HG02973 (cell line): Measurements from ENCODE around the gene IRS4.

ENCODE experiments used
- ATAC-seq: cut with Tn5 transposase; IDR thresholded peaks from one replicate; pipeline ENCODE4 v1.9.1; 2021; ENCODE audit warnings: moderate library complexity; ENCODE audit not compliant: unreplicated experiment

IRS4 gene

DNA sequence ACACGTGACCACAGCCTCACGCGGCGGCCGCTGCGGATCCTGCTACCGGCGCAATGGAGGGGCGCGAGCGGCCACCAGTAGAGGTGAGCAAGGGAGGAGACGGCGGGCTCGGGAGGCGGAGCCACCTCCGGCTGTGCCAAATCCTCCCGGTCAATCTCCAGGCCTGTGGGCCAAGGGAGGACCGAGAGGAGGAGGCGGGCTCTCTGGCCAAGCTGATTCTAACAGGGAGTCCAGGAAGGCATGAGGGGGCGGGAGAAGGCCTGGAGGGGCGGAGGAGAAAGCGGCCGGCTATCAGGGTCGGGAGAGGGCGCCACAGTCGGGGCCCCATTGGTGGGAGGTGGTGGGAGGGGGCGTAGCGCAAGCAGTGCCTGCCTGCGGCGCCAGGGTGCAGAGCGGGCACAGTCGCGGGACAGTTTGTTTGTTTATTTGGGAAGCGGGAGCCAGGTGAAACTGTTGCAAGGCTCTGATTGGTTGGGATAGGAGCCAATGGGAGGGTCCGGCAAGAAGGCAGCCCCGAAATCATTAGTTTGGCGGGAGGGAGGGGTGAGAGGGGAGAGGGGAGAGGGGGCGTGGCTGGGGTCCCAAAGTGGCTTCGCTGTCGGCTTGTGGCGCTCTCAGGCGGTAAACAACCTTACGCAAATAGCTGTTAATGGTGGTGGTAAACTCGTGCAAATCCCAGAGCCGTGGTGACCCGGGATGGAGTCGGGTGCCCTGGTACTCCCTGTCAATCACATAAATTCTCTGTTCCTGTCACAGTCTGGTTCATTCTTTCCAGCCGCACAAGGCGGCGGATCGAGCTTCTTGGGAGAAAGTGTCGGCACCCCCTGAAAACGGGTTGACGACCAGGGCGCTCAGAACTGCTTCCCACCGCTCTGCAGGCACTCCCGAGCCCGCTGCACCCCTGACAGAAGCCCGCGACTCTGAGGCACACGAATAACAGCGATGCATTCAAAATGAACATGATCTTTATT lies at the start of gene IRS4:
Gene IRS4 (minus strand): TSS at position 55 of the 971 bp plus-strand sequence.
- ATAC-seq, result no peak

DNA sequence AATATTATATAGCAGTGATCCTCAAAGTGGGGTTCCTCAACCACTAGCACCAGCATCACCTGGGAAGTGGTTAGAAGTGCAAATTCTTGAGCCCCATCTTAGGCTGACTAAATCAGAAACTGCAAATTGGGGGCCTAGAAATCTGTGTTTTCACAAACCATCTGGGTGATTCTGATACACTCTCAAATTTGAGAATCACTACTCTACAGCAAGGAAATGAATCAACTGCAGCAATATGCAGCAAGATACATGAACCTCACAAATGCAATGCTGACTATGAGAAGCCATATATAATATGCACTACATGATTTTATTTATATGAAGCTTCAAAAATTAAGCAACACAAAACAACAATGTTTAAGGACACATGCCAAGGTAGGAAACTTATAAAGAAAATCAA lies 36.2 kb upstream of the IRS4 start:
- ATAC-seq, result no peak

DNA sequence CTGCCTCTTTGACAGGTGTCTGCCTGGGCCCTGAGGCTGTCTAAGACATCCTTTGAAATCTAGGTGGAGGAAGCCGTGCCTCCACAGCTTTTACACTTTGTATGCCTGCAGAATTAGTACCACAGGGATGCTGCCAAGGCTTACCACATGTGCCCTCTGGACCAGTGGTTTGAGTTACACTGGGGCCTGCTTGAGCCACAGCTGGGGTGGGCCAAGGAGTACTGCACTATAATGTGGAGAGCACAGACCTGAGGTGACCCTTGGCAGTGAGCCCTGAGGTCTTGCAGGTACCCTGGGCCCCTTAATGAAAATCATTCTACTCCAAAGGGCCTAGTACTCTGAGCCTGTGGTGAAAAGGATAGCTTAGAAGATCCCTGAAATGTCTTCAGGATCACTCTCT lies 27.2 kb upstream of the IRS4 start:
- no peak for ATAC-seq

GRCh38 chrX:108740299-108740774 lies 4.0 kb upstream of the IRS4 start:
- no peak for ATAC-seq

- ATAC-seq, result no peak
These were observed 1.4 kb upstream of the IRS4 start for GRCh38 chrX:108737754-108738153.

GRCh38 chrX:108735679-108736508 lies 469 bp downstream of the IRS4 start:
- ATAC-seq, result no peak

GRCh38 chrX:108735091-108735678 lies 1.2 kb downstream of the IRS4 start:
- no peak for ATAC-seq

- ATAC-seq, result no peak
These were observed 1.9 kb downstream of the IRS4 start for GRCh38 chrX:108734426-108734825.

- ATAC-seq, result no peak
These were observed 3.6 kb downstream of the IRS4 start for GRCh38 chrX:108732630-108733321.

- no peak for ATAC-seq
These were observed 5.2 kb downstream of the IRS4 start for GRCh38 chrX:108731153-108731552.

- ATAC-seq, result no peak
These were observed 9.6 kb downstream of the IRS4 start for GRCh38 chrX:108726748-108727147.

DNA sequence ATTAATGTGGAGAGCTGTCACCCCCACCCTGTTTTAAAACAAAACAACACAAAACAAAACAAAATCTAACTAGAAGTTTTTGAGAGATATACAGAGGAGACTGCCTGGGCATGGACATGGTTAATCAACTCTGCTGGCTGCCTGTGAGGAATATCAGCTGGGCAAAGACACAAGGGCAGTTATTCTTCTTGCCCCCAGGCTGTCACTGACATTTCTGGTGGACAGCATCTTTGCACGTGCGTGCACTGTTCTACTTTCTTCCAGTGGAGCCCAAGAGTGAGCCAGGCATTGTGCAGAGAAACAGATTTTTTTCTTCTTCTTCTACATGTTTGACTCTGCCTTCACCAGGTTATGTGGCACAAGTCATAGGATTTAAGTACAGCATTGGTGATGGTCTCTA lies 13.8 kb downstream of the IRS4 start:
- ATAC-seq, result no peak

DNA sequence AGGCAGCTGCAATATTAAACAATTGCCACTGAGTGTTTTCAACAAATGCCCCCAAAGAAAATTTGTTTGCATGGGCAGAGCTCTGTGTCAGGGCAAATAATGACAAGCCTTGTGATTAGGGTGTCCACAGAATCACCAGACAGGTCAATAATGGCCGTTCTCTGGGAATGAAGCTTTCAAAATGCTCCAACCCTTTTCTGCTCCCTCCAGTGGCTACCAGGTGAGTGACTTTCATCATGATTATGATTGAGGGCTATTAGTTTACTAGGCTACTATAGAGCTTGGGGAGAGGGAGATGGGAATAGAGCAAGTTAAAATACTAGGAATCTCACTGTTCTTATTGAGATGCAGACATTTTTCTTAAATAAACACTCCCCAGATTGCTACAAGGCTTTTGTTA lies 23.5 kb downstream of the IRS4 start:
- no peak for ATAC-seq

- no peak for ATAC-seq
These were observed 31.5 kb downstream of the IRS4 start for GRCh38 chrX:108704839-108705238.

DNA sequence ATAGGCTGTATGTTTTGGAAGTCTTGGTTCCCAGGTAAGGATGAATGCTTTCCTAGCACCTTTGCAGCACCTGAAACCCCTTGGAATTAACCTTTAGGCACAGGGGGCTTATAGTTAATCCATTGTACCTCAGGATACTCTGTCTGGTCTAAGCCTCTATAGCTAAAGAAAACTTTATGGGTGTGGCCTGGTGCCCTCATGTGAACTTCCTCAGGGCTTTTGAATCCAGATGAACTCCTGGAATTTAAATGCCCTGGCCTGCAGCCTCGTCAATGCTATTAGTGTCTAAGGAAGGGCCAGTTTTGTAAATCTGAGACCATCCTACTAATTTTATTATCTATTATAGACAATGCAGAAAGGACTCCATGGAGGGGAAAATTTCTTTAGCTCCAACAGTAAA lies 33.8 kb downstream of the IRS4 start:
- ATAC-seq, result no peak

- no peak for ATAC-seq
These were observed 34.7 kb downstream of the IRS4 start for GRCh38 chrX:108701633-108702032.

DNA sequence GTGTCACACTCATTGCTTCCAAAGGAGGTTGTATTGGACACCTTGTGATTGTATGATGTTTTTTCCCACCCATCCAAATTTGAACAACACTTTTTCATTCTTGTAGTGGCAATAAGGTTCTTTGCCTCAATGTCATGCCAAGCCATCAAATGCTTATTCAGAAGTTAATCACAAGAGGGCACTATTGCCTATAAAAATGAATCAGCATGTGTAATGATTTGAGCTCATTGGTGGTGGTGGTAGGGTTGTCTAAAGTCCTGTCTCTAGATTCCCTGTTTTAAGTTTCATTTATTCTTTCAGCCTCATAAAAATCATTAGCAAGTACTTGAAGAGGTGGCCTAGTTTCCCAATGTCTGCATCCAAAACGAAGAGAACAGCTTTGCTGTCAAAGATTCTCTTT lies 37.0 kb downstream of the IRS4 start:
- ATAC-seq, result no peak

GRCh38 chrX:108696690-108697089 lies 39.7 kb downstream of the IRS4 start:
- no peak for ATAC-seq
